Camera-type eye (tissue), 1 donor: Measurements from ENCODE around the gene FAU. TPM values are rescaled to one million over a fixed set of nuclear protein-coding genes. Genes with fewer than 3 reads are reported as not detected.

ENCODE experiments used
- total RNA-seq: library from RNA; depleted of rRNA; stranded (reverse); fragments of >200 nt; gene quantifications from one replicate; pipeline ENCODE4 v1.2.3, GENCODE V29; 2014

The FAU gene
- 256 TPM for total RNA-seq

DNA sequence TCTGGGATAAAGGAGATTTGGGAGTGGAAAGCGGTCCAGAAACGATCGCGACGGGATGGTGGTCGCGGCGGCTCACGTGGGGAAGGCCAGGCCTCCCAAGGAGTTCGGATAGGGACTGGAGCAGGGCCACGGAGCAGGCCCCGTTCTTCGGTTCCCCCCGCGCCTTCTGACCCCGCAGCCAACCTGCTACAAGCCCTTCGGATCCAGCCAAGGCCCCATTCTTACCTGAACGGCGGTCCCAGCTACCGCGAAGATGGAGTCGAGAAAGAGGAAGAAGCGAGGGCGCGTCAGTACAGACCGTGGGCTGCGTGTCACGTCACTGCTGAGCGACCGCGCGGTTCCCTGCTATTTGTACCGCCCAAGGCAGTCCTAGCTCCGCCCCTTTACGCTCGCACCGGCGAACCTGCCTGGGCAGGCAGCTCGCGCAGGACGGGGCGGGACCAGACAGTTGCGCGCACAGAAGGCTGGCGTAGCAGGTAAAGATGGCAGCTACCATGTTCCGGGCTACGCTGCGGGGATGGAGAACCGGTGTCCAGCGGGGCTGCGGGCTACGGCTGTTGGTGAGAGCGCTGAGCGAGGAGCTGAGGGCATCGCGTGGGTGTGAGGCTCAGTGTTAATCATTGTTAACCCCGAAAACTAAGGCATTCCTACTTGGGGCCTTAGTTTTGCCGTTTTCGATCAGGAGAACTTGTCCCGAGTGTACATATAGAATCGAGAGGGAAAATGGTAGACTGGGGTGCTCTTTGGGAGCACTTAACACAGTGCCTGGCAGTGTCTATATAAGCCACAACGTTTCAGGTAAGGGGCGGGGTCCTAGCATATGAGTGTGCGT lies at the start of gene FAU, which contains the start of gene MRPL49:
Gene FAU (minus strand): TSS at position 270 of the 832 bp plus-strand sequence. CDS start 321 bp downstream, outside the sequence.
Gene MRPL49 (plus strand): TSS at position 457 of the 832 bp plus-strand sequence. CDS start 26 bp downstream, at position 483.

DNA sequence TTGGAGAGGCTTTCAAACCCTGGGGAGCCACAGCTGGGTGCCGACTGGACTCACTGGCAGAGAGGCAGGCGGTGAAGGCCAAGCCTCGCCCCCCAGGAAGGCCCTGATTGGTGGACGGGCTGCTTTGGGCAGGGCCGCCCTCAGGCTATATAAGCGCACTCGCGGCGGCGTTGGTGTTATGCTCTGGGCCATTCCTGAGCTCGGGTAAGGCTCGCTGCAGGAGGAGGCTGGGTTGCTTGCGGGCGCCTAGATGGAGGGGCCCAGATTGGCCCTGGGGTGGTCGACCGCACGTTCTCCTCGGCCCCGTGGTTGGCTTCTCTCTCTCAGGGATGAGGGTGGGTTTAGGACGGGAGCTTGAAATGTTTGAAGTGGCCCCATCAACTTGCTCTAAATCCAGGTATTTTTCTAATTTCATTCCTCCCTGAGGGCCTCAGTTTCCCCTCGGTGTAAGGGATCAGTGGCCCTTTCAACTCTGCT lies 48.2 kb upstream of the FAU start, which contains the start of gene SPDYC:
Gene SPDYC (plus strand): TSS at position 176 of the 477 bp plus-strand sequence. CDS start 1,125 bp downstream, outside the sequence.

DNA sequence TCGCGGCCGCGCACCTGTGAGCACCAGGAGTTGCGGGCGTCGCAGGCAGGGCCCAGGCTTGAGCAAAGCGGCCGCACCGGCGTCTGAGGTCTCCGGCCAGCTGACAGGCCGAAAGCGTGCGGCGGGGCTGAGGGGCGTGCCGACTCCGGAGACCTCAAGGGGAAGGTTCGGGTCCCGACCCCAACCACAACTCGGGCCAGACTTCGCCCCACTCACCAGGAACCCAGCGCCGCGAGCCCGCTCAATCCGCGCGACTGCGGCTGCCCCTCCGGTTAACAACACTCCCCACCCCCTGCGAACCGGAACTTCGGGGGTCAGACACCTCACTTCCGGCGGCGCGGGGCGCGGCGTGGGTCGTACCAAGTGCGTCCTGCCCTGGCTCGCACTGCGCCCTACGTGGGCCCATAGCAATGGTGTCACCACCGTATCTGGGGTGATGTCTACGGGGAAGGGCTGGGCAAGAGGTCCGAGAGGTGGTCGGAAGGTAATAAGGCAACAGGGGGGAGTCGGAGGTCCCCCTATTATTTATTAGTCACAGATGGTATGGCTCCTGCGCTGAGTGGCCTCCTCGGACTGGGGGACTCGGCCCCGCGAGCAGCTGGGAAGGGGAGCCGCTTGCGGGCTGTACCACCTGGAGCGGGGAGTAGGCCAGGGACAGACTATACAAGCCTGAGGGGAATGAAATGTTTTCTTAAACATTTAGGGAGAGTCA lies 12.5 kb upstream of the FAU start, which contains the start of gene SYVN1:
Gene SYVN1 (minus strand): TSS at position 280 of the 712 bp plus-strand sequence. CDS start 918 bp downstream, outside the sequence.

DNA sequence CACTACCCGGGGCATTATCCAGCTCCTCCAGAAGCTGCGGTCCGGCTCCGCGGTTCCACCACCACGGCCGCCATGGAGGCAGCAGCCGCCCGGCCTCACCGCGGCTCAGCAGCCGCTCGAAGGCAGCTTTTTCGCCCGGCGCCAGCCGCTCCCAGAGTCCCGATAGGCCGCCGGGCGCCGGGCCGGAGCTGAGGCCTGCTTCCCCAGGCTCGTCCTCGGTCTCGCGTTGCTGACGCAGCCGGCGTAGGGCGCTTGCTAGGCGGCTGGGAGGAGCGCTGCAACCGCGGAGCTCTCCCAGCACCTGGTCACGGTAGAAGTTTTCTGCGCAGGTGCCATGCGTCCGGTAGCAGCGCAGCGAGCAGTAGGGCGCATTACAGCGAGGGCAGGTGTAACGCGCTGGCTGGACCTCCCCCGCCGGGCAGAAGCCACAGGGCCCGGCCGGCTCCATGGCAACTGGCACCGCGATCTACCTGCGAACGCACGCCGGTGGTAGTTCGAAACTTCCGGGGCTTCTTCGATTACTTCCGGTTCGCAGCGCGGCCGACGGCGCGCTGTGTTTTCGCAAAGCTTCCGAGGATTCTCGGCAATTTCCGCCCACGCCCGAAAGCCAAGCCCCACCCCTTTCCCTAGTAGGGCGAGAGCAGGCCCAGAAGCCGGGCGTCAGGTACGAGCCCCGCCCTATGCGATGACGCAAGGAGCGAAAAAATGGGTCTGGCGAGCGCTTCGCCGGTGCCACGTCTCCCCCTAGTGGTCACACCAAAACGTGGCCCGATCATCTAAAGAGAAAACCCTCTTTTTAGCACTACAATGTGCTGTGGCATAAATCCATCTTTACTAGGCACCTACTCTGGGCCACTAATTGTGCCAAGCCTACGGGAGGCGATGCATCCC lies 4.5 kb downstream of the FAU start, which contains the start of gene ZNHIT2:
Gene ZNHIT2 (minus strand): TSS at position 496 of the 891 bp plus-strand sequence. CDS start 48 bp downstream, at position 448.

DNA sequence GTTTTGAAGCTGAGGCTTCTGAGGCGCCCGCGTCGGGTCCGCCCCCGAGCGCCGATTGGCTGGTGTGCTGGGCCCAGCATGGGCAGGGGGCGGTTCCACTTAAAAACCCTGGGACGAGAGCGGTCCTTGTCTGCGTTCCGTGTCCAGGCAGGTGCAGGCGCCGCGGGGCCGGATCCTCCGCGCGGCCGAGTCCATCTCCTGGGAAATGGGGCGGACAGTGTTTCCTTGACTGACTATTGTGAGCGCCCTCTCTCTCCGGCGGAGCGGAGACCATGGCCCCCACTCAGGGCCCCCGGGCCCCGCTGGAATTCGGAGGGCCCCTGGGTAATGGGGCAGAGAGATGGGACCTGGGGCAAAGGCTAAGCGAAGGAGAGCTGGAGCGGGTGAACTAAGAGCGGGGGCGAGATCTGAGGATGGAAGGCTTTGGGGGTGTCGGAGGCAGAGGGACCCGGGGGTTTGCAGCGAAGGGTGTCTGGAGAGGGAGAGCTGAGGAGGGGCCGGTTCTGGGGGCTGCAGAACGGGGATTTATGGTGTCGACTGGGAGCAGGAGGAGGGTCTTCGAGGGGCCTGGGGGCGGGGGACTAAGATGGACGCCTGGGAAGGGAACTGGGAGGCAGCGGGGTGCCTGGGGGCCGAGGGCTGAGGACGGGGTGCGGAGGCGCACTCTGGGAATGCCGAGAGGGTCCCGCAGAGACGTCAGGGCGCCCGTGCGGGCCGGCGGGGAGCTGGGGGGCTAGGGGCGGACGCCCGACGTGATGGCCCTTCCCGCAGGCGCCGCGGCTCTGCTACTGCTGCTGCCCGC lies 10.0 kb downstream of the FAU start, which contains the start of gene TM7SF2:
Gene TM7SF2 (plus strand): TSS at position 129 of the 802 bp plus-strand sequence. CDS start 144 bp downstream, at position 273.

DNA sequence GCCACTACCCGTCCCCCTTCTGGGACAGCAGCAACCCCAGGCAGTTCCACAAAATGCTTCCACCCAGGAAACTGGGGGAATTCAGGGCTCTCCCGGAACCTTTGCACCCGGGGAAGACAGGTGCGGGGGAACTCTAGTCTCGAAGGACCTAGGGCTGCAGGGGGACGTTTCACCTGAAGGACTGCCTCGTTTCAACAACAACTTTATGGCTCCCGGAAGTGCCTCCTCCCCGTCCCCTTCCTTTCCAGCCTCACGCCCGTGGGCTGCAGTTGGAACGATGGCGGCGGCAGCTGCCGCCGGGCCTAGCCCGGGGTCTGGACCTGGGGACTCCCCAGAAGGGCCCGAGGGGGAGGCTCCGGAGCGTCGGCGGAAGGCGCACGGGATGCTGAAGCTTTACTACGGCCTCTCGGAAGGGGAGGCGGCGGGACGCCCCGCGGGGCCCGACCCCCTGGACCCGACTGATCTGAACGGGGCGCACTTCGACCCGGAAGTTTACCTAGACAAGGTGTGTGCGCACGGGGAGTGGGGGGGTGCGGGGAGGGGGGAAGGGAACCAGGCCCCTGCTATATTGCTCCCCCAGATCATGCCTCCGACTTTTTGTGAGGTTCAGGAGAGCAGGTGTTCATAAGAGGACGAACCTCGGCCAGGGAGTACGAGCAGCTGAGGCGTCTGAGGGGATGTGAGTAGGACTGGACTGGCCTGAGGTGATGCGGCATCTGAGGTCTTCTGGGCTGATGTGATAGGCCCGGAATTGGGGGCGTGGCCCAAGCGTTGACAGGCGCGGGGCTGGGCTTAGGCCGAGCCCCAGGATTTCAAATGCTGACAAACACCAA lies 25.7 kb downstream of the FAU start, which contains the start of gene VPS51:
Gene VPS51 (plus strand): TSS at position 241 of the 833 bp plus-strand sequence. CDS start 37 bp downstream, at position 278.

DNA sequence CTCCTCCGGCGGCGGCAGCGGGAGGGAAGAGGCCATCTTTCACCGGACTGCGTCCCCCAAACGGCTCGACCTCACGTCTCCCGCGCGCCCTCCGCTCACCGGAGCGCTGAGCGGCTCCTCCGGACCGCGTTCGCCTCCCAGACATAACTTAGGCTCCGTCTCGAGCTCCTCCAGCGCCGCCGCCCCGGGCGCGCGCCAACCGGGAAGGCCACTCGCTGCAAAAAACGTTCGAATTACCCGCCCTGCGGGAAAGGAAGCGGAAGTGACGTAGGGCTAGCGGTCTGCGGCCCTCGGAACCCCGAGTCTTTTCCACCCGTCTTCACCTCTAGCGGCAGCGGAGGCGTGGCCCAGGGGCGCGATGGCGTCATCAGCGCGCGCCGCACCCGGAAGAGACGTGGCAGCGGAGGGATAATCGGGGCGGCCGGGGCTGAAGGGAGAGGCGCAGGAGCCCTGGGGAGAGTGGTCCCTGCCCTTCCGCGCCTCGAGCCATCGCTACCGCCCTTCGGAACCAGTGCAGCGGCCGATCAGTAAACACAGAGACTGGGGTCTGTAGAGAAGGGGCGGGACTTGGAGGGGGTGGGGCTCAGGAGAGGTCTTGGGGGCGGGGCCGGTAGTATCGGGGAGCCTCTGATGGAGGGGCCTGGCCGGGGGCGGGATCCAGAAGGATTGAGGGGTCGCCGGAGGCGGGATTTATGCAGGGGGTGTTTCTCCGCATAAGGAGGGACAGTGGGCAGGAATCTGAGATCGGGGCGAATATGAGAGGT lies 37.9 kb downstream of the FAU start, which contains the start of the genes CDCA5 and ZFPL1:
Gene CDCA5 (minus strand): TSS at position 207 of the 764 bp plus-strand sequence. CDS start 62 bp downstream, at position 145.
Gene ZFPL1 (plus strand): TSS at position 389 of the 764 bp plus-strand sequence. CDS start 477 bp downstream, outside the sequence.

Other genes with a start within 250 kb of the FAU start
- 64.3 TPM for gene EHD1, start 243.5 kb downstream of the FAU start, total RNA-seq
- 15.8 TPM for gene ATG2A, start 204.9 kb downstream of the FAU start, total RNA-seq
- gene PPP2R5B, start 197.4 kb downstream of the FAU start, total RNA-seq = 23.0 TPM
- not detected for gene GPHA2, start 186.2 kb downstream of the FAU start, total RNA-seq
- gene MAJIN, start 150.0 kb downstream of the FAU start, total RNA-seq = not detected
- 0.16 TPM for gene BATF2, start 125.2 kb downstream of the FAU start, total RNA-seq
- 76.0 TPM for gene ARL2, start 108.0 kb downstream of the FAU start, total RNA-seq
- 15.1 TPM for gene SNX15, start 94.7 kb downstream of the FAU start, total RNA-seq
- gene SAC3D1, start 80.9 kb downstream of the FAU start, total RNA-seq = 6.2 TPM
- 22.0 TPM for gene NAALADL1, start 63.6 kb downstream of the FAU start, total RNA-seq
- gene CDCA5, start 38.1 kb downstream of the FAU start, total RNA-seq = 3.7 TPM
- 28.7 TPM for gene ZFPL1, start 37.9 kb downstream of the FAU start, total RNA-seq
- gene VPS51, start 25.9 kb downstream of the FAU start, total RNA-seq = 643 TPM
- 45.1 TPM for gene TM7SF2, start 10.3 kb downstream of the FAU start, total RNA-seq
- 6.6 TPM for gene ZNHIT2, start 4.4 kb downstream of the FAU start, total RNA-seq
- 62.3 TPM for gene MRPL49, start 187 bp upstream of the FAU start, total RNA-seq
- gene SYVN1, start 12.4 kb upstream of the FAU start, total RNA-seq = 29.2 TPM
- not detected for gene SPDYC, start 48.1 kb upstream of the FAU start, total RNA-seq
- 91.5 TPM for gene CAPN1, start 59.8 kb upstream of the FAU start, total RNA-seq
- gene POLA2, start 139.8 kb upstream of the FAU start, total RNA-seq = 8.9 TPM
- 12.8 TPM for gene CDC42EP2, start 192.7 kb upstream of the FAU start, total RNA-seq
- 60.6 TPM for gene DPF2, start 211.7 kb upstream of the FAU start, total RNA-seq
- gene TIGD3, start 232.6 kb upstream of the FAU start, total RNA-seq = 3.6 TPM